ENCODE data around the gene GRK1.
A peak's percentile ranks its signal among the peaks of the same experiment; 100 is the strongest.

Gene GRK1

GRCh38 chr13:113763254-113763653 is 96.2 kb downstream of the GRK1 start:
- DNase-seq = no peak
- in situ Hi-C loops (cut with HindIII; ENCODE audit: low pct_ligation_motif_present, low pct_unique_long_range_greater_than_20kb, low sequenced_read_pairs) = no loop called here

- DNase-seq = no peak
- in situ Hi-C loops (cut with HindIII; ENCODE audit: low pct_ligation_motif_present, low pct_unique_long_range_greater_than_20kb, low sequenced_read_pairs) = no loop called here
Measured at GRCh38 chr13:113763961-113764792, 97.2 kb downstream of the GRK1 start.

GRCh38 chr13:113764793-113765563 is 98.0 kb downstream of the GRK1 start:
- in situ Hi-C loops (cut with HindIII; ENCODE audit: low pct_ligation_motif_present, low pct_unique_long_range_greater_than_20kb, low sequenced_read_pairs) = no loop called here

GRCh38 chr13:113765564-113765910 is 98.5 kb downstream of the GRK1 start:
- no peak for DNase-seq
- in situ Hi-C loops (cut with HindIII; ENCODE audit: low pct_ligation_motif_present, low pct_unique_long_range_greater_than_20kb, low sequenced_read_pairs) = no loop called here

More at GRCh38 chr13:113764793-113765563, 98.0 kb downstream of the GRK1 start:
- DNase-seq = no peak

GRCh38 chr13:113766035-113766800 is 99.2 kb downstream of the GRK1 start:
- in situ Hi-C loops (cut with HindIII; ENCODE audit: low pct_ligation_motif_present, low pct_unique_long_range_greater_than_20kb, low sequenced_read_pairs) = no loop called here
- DNase-seq = no peak

GRCh38 chr13:113767366-113767765 is 100.3 kb downstream of the GRK1 start:
- DNase-seq = no peak
- in situ Hi-C loops (cut with HindIII; ENCODE audit: low pct_ligation_motif_present, low pct_unique_long_range_greater_than_20kb, low sequenced_read_pairs) = no loop called here

- no peak for DNase-seq
- in situ Hi-C loops (cut with HindIII; ENCODE audit: low pct_ligation_motif_present, low pct_unique_long_range_greater_than_20kb, low sequenced_read_pairs) = no loop called here
Measured at GRCh38 chr13:113768018-113768905, 101.2 kb downstream of the GRK1 start.

GRCh38 chr13:113769106-113769505 is 102.1 kb downstream of the GRK1 start:
- in situ Hi-C loops (cut with HindIII; ENCODE audit: low pct_ligation_motif_present, low pct_unique_long_range_greater_than_20kb, low sequenced_read_pairs) = no loop called here
- DNase-seq = no peak

- no peak for DNase-seq
- in situ Hi-C loops (cut with HindIII; ENCODE audit: low pct_ligation_motif_present, low pct_unique_long_range_greater_than_20kb, low sequenced_read_pairs) = no loop called here
Measured at GRCh38 chr13:113769881-113770280, 102.9 kb downstream of the GRK1 start.

GRCh38 chr13:113770441-113770840 is 103.4 kb downstream of the GRK1 start:
- in situ Hi-C loops (cut with HindIII; ENCODE audit: low pct_ligation_motif_present, low pct_unique_long_range_greater_than_20kb, low sequenced_read_pairs) = no loop called here
- DNase-seq = no peak

GRCh38 chr13:113770937-113771336 is 103.9 kb downstream of the GRK1 start:
- DNase-seq = no peak
- in situ Hi-C loops (cut with HindIII; ENCODE audit: low pct_ligation_motif_present, low pct_unique_long_range_greater_than_20kb, low sequenced_read_pairs) = no loop called here

- in situ Hi-C loops (cut with HindIII; ENCODE audit: low pct_ligation_motif_present, low pct_unique_long_range_greater_than_20kb, low sequenced_read_pairs) = no loop called here
- no peak for DNase-seq
Measured at GRCh38 chr13:113771709-113772331, 104.8 kb downstream of the GRK1 start.

GRCh38 chr13:113774177-113775107 is 107.4 kb downstream of the GRK1 start:
- DNase-seq = peak; percentile 48
- in situ Hi-C loops (cut with HindIII; ENCODE audit: low pct_ligation_motif_present, low pct_unique_long_range_greater_than_20kb, low sequenced_read_pairs) = no loop called here

GRCh38 chr13:113775451-113776145 is 108.6 kb downstream of the GRK1 start:
- DNase-seq = no peak
- in situ Hi-C loops (cut with HindIII; ENCODE audit: low pct_ligation_motif_present, low pct_unique_long_range_greater_than_20kb, low sequenced_read_pairs) = no loop called here

- in situ Hi-C loops (cut with HindIII; ENCODE audit: low pct_ligation_motif_present, low pct_unique_long_range_greater_than_20kb, low sequenced_read_pairs) = no loop called here
- DNase-seq = no peak
Measured at GRCh38 chr13:113776231-113777125, 109.5 kb downstream of the GRK1 start.

Data from ACHN (cell line).